ENCODE data around the gene ATP6V1G3.
"Not testable (repeated sequence)": the region's sequence is repeated elsewhere in the genome, so short reads cannot be mapped to it uniquely, and the experiment has no call there.

The ATP6V1G3 gene

DNA sequence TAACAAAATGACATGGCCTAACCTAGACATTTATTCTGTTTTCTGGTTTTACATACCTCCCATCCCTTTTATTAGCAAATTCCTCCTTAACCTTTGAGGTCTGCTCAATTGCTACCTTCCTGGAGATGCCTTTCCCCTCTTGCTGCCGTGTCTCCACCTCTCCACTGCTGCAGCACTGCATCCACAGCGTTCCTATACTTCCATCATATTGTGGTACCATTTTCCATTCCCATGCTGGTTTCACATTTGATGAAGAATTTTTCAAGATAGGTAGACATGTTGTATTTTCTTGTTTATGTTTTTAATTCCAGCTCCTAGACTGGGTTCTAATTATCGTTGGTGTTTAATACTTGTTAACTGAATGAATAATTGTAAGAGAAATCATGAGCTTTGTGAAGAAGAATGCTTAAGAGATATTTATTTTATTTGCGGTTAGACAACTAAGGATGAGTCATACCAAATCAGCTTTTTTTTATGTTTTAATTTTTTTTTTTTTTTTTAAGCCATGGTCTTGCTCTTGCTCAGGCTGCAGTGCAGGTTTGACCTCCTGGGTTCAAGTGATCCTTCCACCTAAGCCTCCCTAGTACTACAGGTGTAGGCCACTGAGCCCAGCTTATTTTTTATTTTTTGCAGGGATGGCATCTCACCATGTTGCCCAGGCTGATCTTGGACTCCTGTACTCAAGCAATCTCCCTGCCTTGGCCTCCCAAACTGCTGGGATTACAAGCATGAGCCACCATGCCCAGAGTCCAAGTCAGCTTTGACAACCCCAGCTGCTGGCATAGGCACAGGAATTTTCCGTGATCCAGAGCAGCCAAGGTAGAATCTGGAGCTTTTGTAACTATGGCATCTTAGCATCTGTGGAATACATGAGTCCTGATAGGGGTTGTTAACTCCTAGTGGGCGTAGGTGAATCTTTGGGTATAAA lies 44.0 kb downstream of the ATP6V1G3 start:
- DNase-seq (ENCODE audit: low spot score): no peak

DNA sequence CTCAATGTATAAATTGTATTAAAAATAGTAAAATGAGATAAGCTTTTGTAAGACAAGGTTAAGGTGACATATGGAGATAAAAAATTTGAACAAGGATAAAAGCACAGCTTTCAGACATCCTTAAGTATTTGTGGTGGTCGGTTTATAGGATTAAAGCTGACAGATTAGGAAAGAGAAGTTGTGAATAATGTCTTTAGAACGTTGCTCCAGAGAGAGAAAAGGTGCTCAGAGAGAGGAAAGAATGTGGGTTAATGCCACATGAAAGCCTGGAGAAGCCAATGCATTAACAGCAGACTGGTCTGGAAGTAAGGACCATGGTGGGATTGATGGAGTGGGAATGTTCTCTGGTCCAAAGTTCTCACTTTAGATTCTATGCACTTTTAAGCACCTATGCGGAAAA lies 44.8 kb downstream of the ATP6V1G3 start:
- DNase-seq (ENCODE audit: low spot score): no peak

DNA sequence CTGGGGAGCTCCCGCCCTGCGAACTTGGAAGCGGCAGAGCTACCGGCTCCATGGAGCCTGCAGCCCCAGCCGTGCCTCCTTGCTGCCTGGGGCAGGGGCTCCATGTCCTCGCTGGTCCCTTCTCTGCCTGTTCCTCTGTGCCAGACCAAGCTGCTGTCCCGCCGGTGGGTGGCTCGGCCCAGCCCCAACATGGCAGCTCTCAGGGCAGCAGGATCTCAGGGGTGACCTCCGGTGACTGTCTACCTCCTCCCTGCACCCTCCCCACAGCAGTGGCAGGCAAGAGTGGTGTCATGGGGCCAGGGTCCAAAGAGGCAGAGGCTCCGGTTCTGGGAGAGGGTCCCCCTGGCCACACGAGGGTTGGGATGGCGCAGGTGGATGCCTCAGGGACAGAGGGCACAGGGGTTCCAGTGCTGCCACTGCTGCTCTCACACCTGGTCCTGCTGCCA lies 45.8 kb downstream of the ATP6V1G3 start:
- no peak for DNase-seq (ENCODE audit: low spot score)

DNA sequence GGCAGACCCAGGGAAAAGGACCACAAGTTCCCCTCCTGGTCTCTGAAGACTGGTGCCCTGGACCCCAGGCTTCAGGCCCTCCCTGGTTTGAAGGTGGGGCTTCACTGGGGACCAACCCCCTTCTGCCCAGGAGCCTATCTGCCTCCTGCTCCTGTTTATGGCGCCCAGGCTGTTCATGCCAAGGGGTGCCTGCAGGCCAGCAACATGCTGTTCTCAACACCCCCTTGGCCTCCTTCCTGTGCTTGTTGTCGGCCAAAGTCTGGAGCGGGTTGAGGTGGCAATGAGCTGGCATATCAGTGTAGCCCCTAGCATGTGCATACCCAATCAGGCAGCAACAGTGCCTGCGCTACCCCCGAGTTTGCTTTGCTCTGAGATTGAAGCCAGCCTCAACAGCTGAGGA lies 46.3 kb downstream of the ATP6V1G3 start:
- no peak for DNase-seq (ENCODE audit: low spot score)

DNA sequence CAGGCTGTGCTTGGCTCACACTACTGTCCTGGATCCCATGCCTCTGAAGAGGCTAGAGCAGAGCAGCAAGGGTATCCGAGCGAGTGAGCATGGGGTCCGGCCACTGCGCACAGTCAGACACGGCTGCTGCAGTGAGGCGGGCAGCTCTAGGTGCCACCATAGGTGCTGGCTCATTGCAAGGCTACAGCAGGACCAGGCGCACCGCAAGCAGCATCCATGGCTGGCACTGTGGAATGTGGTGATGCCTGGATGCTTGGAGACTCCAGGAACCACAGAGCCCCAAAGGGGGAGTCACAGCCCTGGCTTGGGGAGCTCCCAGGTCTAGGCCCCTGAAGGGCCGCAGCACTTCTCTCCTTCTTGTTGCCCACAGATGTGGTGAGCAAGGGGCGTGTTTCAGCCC lies 47.2 kb downstream of the ATP6V1G3 start:
- no peak for DNase-seq (ENCODE audit: low spot score)

DNA sequence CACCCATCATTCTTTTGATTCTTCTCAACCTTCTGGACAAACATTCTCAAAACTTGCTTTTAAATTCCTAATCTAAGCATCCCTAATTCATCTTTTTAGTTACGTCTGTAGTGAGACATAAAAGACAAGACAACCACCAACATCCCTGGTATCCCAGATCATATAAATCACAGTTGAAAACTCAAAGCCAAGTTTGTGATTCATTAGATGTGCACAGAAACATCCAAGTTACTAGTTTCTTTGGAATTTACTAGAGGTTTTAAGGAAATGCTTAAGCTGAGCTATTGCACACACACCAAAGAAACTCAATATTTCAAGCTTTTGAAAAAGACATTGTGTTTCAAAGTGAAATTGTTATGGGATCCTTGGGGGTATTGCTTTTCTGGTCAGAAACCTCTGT lies 47.6 kb downstream of the ATP6V1G3 start:
- DNase-seq (ENCODE audit: low spot score): no peak

DNA sequence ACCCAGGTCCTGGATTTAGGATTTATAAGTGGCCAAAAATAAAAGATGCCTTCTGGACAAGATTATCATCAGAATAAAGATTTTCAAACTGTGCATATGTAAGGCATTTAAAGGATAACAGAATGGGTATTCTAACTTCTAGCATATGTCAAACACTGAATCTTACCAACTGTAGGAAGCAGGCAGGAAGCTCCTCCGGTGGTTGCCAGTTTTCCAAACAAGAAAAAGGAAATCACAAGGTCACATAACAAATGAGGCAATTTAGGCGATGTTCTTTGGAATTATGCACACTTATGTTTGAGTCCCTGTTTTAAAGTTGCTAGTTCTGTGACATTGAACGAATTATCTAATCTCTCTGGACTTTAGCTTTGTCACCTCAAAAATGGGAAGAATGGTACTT lies 48.9 kb downstream of the ATP6V1G3 start:
- no peak for DNase-seq (ENCODE audit: low spot score)

DNA sequence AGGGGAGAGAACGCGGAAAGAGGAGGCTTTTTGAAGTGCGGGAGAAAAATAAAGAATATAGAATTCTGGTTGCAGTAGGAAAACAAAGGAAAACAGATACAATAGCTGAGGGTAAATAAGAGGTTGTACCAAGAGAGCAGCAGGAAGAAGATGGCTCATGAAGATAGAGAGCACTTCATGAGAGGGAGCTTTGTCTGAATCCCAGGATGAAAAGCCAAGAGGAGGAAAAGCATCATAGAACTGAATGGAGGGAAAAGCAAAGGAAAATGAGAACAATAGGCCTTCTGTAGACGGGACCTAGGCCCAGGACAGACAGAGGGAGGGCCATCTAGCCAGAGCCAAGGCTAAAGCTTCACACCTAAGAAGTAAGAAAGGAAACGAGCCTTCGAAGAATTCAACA lies 49.5 kb downstream of the ATP6V1G3 start:
- DNase-seq (ENCODE audit: low spot score): no peak

DNA sequence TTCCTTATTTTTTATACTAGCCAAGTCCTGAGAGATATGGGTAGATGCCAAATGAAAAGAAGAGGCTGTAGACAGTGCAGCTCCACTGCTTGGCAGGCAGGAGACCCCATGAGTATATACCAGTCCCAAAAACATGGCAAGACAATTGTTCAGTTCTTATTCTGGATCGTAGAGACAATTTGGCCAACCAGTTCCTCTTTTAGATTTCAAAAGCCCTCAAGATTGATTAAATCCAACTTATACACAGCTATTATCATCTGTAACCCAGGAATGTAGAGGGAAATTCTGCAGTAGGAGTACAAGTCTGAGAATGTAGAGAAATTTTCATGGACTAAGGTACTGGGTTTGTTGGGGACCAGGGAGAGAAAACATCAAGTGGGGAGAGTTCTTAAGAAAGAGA lies 50.3 kb downstream of the ATP6V1G3 start:
- DNase-seq (ENCODE audit: low spot score): no peak

DNA sequence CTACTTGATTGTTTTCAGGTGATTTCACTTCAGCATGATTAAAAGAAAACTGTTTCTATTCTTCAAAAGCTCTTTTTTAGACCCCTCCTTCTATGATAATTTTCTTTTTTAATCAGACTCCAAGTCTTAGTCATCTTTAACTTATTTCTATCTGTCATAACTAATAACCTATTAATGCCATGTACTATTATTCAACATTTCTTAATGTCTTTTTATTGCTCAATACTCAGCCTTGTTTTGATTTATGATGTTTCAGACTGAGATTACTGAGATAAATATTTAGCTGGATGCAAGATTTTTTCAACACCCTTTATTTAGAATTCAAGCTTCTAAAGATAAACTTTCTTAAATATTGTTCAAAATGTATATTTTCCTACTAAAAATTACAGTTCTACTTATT lies 53.6 kb downstream of the ATP6V1G3 start:
- no peak for DNase-seq (ENCODE audit: low spot score)

DNA sequence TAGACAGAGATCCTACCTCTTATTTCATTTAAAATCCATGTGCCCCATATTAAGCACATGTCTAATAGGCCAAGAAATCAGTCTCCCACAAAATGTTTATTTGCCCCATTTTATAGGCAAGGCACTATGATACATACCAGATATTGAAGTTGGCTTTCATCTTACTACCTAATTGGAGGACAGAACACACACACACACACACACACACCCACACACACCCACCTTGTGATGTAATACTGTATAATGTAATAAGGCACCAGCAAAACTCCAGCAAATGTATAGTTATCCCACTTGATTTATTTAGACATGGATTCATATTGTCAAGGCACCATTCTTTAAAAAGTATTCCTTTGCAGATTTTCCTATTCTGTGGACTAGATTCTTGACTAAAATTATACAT lies 56.8 kb downstream of the ATP6V1G3 start:
- no peak for DNase-seq (ENCODE audit: low spot score)

DNA sequence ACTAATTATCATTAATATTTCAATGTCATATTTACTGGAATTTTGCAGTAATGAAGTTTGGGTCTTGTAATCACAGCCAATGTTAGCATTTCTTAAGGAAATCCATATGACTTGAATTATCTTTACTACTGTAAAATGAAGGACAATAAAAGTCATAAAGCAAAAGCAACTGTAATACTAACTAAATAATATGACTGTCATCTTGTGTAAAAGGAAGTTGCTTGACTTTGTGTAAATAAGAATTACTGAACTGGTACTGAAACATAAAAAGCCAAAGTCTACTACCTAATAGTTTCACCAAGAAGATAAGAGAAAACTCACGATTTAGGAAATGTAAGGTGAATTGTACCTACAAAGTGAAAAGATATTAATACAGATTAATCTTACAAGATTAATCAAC lies 57.5 kb downstream of the ATP6V1G3 start:
- no peak for DNase-seq (ENCODE audit: low spot score)

DNA sequence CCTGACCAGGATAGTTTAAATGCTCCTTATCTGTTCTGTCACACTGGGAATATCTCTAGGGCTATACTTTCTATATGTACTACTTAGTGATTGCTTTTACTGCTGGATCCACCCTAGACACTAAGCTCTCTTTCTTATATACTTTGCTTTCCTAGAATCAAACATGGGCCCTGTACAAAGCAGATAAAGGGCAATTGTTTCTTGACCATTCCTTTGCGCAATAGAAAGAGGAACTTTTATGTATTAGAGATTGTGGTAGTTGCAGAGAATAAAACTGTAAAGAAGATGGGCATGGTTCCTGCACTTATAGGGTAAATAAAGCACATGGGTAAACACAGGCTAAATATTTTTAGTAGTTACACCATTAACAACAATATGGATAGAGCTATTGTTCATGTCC lies 58.8 kb downstream of the ATP6V1G3 start:
- DNase-seq (ENCODE audit: low spot score): no peak

DNA sequence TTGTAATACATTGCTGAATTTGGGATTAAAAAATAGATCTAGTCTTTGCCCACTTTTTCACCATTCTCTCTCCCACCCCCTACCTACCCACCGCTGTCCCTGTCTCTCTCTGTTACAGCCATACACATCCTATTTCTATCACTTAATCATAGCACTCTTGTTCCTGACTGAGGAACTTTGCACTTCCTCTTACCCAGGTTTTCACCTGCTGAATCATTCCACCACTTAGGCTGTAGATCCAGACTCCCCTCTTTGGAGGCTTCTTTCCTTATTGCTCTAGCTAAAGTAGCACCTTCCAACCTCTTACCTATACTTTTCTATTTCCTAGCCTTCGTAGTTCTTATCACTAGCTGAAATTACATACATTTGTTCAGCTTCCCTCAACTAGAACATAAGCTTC lies 59.6 kb downstream of the ATP6V1G3 start:
- no peak for DNase-seq (ENCODE audit: low spot score)

DNA sequence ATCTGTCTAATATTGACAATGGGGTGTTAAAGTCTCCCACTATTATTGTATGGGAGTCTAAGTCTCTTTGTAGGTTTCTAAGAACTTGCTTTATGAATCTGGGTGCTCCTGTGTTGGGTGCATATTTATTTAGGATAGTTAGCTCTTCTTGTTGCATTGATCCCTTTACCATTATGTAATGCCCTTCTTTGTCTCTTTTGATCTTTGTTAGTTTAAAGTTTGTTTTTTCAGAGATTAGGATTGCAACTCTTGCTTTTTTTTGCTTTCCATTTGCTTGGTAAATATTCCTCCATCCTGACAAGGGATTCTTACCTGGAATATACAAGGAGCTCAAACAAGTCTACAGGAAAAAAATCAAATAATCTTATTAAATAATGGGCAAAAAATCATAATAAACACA lies 63.1 kb downstream of the ATP6V1G3 start:
- DNase-seq (ENCODE audit: low spot score): not testable (repeated sequence)

Measured in activated CD4-positive, alpha-beta T cell treated with anti-CD3 and anti-CD28 coated beads, Interleukin-2, Interleukin-4, amounts not matched to agents 100 ng/mL and 50 ng/mL, durations not matched to agents 16 hours and 8 hours (primary cell).